ENCODE results near the gene ACAD10. TPM values are rescaled to one million over a fixed set of nuclear protein-coding genes. Genes with fewer than 3 reads are reported as not detected.

Gene ACAD10
- total and polyA plus RNA-seq, 2 of the 13 experiments (the other 11 are each of a cell fraction or from before 2014, with no cell fraction given), result 15.2 to 16.3 TPM

DNA sequence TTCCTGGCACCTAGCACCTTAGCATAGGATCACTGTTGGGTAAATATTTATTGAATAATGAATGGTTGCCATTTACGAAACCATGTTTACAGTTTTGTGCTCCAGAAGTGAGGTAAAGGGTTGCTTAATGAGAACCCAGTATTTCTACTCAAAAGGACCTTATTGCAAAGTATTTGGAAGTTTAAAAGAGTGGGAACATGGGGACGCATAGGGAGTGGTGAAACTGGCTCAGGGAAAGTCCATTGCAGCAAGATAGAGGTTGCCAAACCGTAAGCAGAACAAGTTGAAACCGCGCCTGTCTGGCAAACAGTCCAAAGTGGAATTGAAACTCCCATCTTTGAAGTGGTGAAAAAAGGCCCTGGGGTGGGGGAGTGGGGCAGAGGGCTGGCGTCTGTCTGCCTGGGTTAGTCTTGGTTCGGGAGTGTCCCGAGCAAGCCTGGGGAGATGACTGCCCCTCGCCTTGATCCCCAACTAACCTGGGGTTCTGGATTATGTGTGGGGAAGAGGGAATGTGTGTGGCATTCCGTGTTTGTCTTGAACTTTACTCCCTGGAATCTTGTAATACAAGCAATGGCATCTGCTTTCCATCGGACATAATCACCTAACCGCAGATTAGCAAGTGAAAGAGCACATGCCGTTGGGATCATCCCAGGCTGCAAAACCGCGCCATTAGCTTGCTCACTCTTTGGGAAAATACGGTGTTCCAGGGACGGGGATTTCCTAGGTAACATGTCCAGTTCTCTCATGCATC lies 88.1 kb downstream of the ACAD10 start (continued):
- peak; percentile 65 for TF ChIP-seq TBX2 (CRISPR knock-in tag; IDR thresholded peaks at IDR 0.05; ENCODE audit: borderline replicate concordance)
- TF ChIP-seq THYN1 (CRISPR knock-in tag; IDR thresholded peaks at IDR 0.05; ENCODE audit: borderline replicate concordance, low read depth), result no peak
- no peak for TF ChIP-seq ZNF224 (CRISPR knock-in tag; IDR thresholded peaks at IDR 0.05)
- TF ChIP-seq, protein P1, sequence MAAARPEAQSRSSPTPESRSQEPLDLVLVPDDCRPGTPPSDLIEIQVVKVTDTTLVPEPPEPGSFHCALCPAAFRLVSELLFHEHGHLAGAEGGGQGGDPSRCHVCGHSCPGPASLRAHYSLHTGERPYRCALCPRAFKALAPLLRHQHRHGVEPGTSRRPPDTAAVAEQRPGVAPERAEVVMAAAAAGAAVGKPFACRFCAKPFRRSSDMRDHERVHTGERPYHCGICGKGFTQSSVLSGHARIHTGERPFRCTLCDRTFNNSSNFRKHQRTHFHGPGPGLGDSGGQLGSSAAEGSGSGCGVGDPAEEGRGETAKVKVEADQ (CRISPR knock-in tag; IDR thresholded peaks at IDR 0.05; ENCODE audit: borderline replicate concordance), result peak; percentile 60; the same call in 1 of the 2 replicates
- TF ChIP-seq, protein P2, sequence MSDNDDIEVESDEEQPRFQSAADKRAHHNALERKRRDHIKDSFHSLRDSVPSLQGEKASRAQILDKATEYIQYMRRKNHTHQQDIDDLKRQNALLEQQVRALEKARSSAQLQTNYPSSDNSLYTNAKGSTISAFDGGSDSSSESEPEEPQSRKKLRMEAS (IDR thresholded peaks at IDR 0.05), result peak; percentile 83
- 0 out of 2 replicates have a peak, but pooled peaks have one; percentile 36 for TF ChIP-seq ZNF547 (CRISPR knock-in tag; IDR thresholded peaks at IDR 0.05)
- no peak; the same call in 1 of the 2 replicates for TF ChIP-seq HMG20B (CRISPR knock-in tag; conservative IDR thresholded peaks at IDR 0.05)
- peak; percentile 29; the same call in 1 of the 2 replicates for TF ChIP-seq ZNF644 (CRISPR knock-in tag; IDR thresholded peaks at IDR 0.05; ENCODE audit: low read depth)
- TF ChIP-seq, protein P3, sequence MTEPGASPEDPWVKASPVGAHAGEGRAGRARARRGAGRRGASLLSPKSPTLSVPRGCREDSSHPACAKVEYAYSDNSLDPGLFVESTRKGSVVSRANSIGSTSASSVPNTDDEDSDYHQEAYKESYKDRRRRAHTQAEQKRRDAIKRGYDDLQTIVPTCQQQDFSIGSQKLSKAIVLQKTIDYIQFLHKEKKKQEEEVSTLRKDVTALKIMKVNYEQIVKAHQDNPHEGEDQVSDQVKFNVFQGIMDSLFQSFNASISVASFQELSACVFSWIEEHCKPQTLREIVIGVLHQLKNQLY (CRISPR knock-in tag; IDR thresholded peaks at IDR 0.05), result no peak

Data from HepG2 (cell line).